Stomach (tissue), 9 donors: ENCODE results near the gene RPS6KA2. TPM values are rescaled to one million over a fixed set of nuclear protein-coding genes. Genes with fewer than 3 reads are reported as not detected.

Experiments
- DNase-seq, 2 donors: peaks; one replicate each; pipeline versions ENCODE4 v3.0.0 to v3.0.0-alpha.2; 2013 to 2019
- H3K27ac ChIP-seq, 5 donors: fragments of 200-600 bp in 4 of 5; sonication (generic) in 4 of 5; one replicate each; pipeline ENCODE4 v1.5.1; 2013 to 2019; ENCODE audit warnings: mild to moderate bottlenecking in 1 of 5, moderate library complexity in 1 of 5
- H3K27me3 ChIP-seq, 3 donors: fragments of 200-600 bp; sonication (generic); one replicate each; pipeline ENCODE4 v1.5.1; 2017 to 2019; ENCODE audit warnings: mixed run types in 1 of 3
- H3K36me3 ChIP-seq, 4 donors: fragments of 200-600 bp; sonication (generic); 1 replicate in 3 of 4; 2 replicates in 1 of 4; pipeline ENCODE4 v1.5.1; 2016 to 2019
- H3K4me1 ChIP-seq, 4 donors: fragments of 200-600 bp; sonication (generic); one replicate each; pipeline ENCODE4 v1.5.1; 2016 to 2019
- H3K4me3 ChIP-seq, 4 donors: fragments of 200-600 bp; sonication (generic) in 3 of 4; one replicate each; pipeline ENCODE4 v1.5.1; 2016 to 2019; ENCODE audit warnings: mild to moderate bottlenecking in 1 of 4
- H3K9me3 ChIP-seq, 4 donors: fragments of 200-600 bp; sonication (generic); one replicate each; pipeline ENCODE4 v1.5.1; 2016 to 2019
- EP300 ChIP-seq: sonication (generic); formaldehyde crosslinking; IDR thresholded peaks from one replicate; pipeline ENCODE4 v1.6.1; 2017; ENCODE audit warnings: antibody characterized with exemption
- POLR2A ChIP-seq, 4 donors: fragments of 450-650 bp; IDR thresholded peaks; one replicate each; pipeline ENCODE4 v1.6.1; 2016; ENCODE audit warnings: antibody characterized with exemption in 4 of 4, control low read depth in 2 of 4, mild to moderate bottlenecking in 1 of 4, moderate library complexity in 1 of 4
- POLR2AphosphoS5 ChIP-seq, 3 donors: sonication (generic); formaldehyde crosslinking; IDR thresholded peaks; one replicate each; pipeline ENCODE4 v1.6.1; 2016; ENCODE audit warnings: antibody characterized with exemption in 3 of 3
- WGBS, 5 donors: extraction: QIAGEN DNeasy Blood & Tissue Kit in 3 of 5; methylation state at CpG; one replicate each; pipeline versions ENCODE4 v1.1.5 to v1.1.7; 2013 to 2018; 5-methylcytosine and 5-hydroxymethylcytosine counted together
- intact Hi-C: fragments of 100-400 bp; cut with DNase I; formaldehyde crosslinking; loops from one replicate; pipeline ENCODE4 v1.15.1; 2023; ENCODE audit warnings: low total_unique reads
- polyA plus RNA-seq, 3 donors: library from polyadenylated mRNA; stranded (reverse); fragments of 200-250 nt; gene quantifications; one replicate each; pipeline ENCODE4 v1.2.3, GENCODE V29; 2013
- total RNA-seq, 5 donors: library from RNA; depleted of rRNA; stranded (reverse); fragments of >200 nt; gene quantifications; one replicate each; pipeline versions ENCODE4 v1.1.0 to v1.2.3, GENCODE V29; 2014 to 2016
- TF ChIP-seq, protein P1 (sequence below), 7 experiments: fragments of 450-650 bp in 4 of 7; fragments of 200-600 bp in 3 of 7; sonication (generic) in 3 of 7; IDR thresholded peaks; one replicate each; pipeline ENCODE4 v1.5.1; 2016 to 2019; ENCODE audit warnings: antibody characterized with exemption in 7 of 7, control low read depth in 2 of 7, mild to moderate bottlenecking in 1 of 7
- donor health status: healthy with polysubstance abuse.
- donor health status: Bipolar disorder and iron deficiency.
- donor health status: healthy.

The RPS6KA2 gene
- total and polyA plus RNA-seq, 8 donors = 10.9 to 150 (median 68.0) TPM

DNA sequence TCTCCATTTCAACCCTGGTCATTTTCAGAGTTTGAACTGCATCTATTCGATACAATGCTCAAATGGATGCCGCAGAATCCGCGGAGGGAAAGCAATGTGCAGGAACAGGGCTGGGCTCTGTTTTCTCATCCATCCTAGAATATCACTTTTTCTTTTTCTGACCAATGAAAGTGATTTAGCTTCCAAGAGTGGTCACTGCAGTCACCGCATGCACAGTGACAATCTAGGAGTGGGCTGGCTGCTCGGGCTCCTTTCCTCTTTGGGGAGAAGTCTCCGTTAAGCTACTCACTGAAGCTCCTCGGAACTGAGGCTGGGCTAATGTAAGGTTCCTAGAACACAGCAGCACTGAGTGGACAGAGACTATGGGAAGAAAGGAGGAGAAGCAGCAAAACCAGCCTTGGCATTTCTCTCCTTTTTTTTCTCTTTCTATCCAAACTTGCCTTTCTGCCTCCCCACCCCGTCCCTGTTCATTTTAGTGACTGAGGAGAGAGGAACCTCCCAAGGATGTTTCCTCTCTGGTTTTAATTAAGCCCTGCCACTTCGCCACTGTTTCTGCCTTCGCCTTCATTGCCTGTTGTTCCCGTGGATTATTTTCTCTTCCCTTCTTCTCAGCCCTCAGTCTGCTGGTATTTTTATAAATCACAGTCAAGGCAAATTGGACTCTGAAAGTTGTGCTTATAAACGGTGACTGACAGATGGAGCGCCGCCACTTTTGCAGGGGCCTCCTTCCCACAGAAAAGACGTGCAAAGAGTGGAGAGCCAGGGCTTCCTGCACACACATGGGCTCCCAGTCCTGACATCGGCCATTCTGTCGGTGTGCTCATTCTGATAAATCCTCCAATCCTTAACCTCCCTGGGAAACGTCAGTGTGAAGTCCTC lies 81.7 kb downstream of the RPS6KA2 start:
- 93 to 96% (median 94%) methylated on average over 19 of the region's 19 CpGs for WGBS, 5 donors
- Histone ChIP-seq H3K27me3 (no peaks in the 10 kb centered on the region), H3K4me1 (peaks cover 0 to 25% (median 17%) of the 10 kb centered on the region in 4 donors), H3K9me3 (no peaks in the 10 kb centered on the region), H3K27ac (no peak overlapping the region), H3K36me3 (peaks cover 0 to 11% (median 9%) of the 10 kb centered on the region in 4 donors), H3K4me3 (no peak overlapping the region)
- DNase-seq = no peak
- intact Hi-C loops = no loop called here
- TF ChIP-seq EP300 = no peak
- TF ChIP-seq POLR2A (IDR thresholded peaks at IDR 0.05) = no peak
- no peak for TF ChIP-seq POLR2AphosphoS5 (IDR thresholded peaks at IDR 0.05)
- TF ChIP-seq, protein P1, sequence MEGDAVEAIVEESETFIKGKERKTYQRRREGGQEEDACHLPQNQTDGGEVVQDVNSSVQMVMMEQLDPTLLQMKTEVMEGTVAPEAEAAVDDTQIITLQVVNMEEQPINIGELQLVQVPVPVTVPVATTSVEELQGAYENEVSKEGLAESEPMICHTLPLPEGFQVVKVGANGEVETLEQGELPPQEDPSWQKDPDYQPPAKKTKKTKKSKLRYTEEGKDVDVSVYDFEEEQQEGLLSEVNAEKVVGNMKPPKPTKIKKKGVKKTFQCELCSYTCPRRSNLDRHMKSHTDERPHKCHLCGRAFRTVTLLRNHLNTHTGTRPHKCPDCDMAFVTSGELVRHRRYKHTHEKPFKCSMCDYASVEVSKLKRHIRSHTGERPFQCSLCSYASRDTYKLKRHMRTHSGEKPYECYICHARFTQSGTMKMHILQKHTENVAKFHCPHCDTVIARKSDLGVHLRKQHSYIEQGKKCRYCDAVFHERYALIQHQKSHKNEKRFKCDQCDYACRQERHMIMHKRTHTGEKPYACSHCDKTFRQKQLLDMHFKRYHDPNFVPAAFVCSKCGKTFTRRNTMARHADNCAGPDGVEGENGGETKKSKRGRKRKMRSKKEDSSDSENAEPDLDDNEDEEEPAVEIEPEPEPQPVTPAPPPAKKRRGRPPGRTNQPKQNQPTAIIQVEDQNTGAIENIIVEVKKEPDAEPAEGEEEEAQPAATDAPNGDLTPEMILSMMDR (IDR thresholded peaks at IDR 0.05) = no peak

DNA sequence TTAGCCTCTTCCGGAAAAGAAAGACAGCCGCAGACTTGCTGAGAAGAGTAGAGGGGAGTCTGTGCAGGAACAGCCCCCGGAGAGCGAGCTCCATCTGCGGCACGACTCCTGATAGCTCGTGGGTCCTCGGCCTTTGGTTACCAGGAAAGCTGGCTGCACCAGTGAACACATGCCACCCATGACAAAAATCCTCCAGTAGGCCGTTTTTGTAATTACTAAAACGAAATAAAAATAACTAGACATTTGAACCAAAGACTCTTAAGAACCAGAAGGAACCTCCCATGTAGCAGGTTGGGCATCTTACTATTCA lies 82.8 kb downstream of the RPS6KA2 start:
- intact Hi-C loops = no loop called here
- 90 to 95% (median 94%) methylated on average over 10 of the region's 10 CpGs for WGBS, 5 donors
- H3K4me3 ChIP-seq = no peak overlapping the region
- no peak for DNase-seq
- no peak for TF ChIP-seq EP300
- TF ChIP-seq POLR2A (IDR thresholded peaks at IDR 0.05) = no peak
- no peak for TF ChIP-seq POLR2AphosphoS5 (IDR thresholded peaks at IDR 0.05)
- TF ChIP-seq, protein P1 (IDR thresholded peaks at IDR 0.05) = no peak
- H3K27ac ChIP-seq = no peak overlapping the region
- H3K36me3 ChIP-seq = peaks cover 0 to 11% (median 9%) of the 10 kb centered on the region in 4 donors
- H3K9me3 ChIP-seq = no peaks in the 10 kb centered on the region
- no peaks in the 10 kb centered on the region for H3K27me3 ChIP-seq
- H3K4me1 ChIP-seq = peaks cover 0 to 29% (median 17%) of the 10 kb centered on the region in 4 donors

DNA sequence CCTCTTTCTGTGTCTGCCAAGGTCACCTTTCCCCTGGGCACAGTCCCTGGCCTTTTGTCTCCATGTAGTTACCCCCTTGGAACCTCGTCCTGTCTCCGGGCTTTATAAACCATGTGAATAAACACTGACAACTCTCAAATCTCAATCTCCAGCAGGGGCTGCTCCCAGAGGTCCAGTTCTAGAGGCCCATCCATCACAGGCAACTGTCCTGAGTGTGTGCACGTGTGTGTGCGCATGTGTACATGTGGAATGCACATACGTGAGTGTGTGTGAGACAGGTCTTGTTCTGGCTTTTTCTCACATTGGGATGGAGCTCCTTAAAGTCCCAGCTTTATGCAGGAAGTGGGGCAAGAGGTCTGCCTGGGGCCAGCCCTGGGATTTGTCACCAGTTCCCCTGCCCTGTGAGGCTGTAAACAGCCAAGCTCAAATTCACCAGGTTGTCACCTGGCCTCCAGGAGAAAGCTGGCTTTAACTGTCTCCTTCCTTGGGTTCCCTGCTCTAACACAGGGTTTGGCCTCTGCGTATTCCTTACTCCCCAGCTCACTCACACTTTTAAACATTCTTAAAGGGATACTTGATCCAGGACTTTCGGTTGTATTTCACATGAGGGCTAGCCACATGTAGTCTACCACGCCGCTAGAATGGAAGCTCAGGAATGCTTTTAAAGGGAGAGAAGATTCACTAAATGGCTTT lies 83.3 kb downstream of the RPS6KA2 start:
- TF ChIP-seq POLR2A (IDR thresholded peaks at IDR 0.05) (no peak), POLR2AphosphoS5 (IDR thresholded peaks at IDR 0.05) (no peak), EP300 (no peak)
- TF ChIP-seq, protein P1 (IDR thresholded peaks at IDR 0.05) = no peak
- intact Hi-C loops = no loop called here
- Histone ChIP-seq H3K4me3 (no peak overlapping the region), H3K36me3 (peaks cover 0 to 14% (median 9%) of the 10 kb centered on the region in 4 donors), H3K9me3 (no peaks in the 10 kb centered on the region), H3K4me1 (peaks cover 0 to 29% (median 17%) of the 10 kb centered on the region in 4 donors), H3K27me3 (no peaks in the 10 kb centered on the region), H3K27ac (no peak overlapping the region)
- no peak for DNase-seq
- WGBS, 5 donors = 85 to 92% (median 90%) methylated on average over 9 of the region's 9 CpGs

DNA sequence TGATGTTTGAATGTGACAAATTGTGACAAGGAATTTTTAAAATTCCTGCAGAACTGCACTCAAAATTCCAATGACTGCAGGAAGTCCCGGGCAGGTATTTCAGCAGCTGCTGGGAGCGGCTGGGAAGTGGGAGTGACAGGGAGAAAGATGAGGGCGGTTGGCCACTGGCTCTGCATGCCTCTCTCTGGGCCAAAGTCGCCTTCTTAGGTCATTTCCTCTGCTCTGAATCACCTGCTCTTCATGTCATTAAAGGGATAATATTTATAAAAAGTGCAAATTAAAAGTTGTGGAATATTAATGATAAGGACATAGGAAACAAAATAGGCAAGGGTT lies 84.5 kb downstream of the RPS6KA2 start:
- H3K4me3 ChIP-seq = peak overlapping the region in 1 of 4 donors; percentile 20
- intact Hi-C loops = no loop called here
- H3K27ac ChIP-seq = peak overlapping the region in 1 of 5 donors; percentile 70
- no peaks in the 10 kb centered on the region for H3K9me3 ChIP-seq
- H3K36me3 ChIP-seq = peaks cover 0 to 26% (median 20%) of the 10 kb centered on the region in 4 donors
- WGBS, 5 donors = 30 to 56% (median 42%) methylated on average over 4 of the region's 4 CpGs
- DNase-seq = peak; percentile 46 to 62
- H3K27me3 ChIP-seq = no peaks in the 10 kb centered on the region
- peaks cover 0 to 29% (median 17%) of the 10 kb centered on the region in 4 donors for H3K4me1 ChIP-seq
- TF ChIP-seq, protein P1 (IDR thresholded peaks at IDR 0.05) = no peak
- TF ChIP-seq POLR2A (IDR thresholded peaks at IDR 0.05) (no peak), POLR2AphosphoS5 (IDR thresholded peaks at IDR 0.05) (no peak), EP300 (no peak)
